H7 (cell line): ENCODE measurements around the gene C12orf56. TPM values are rescaled to one million over a fixed set of nuclear protein-coding genes. Genes with fewer than 3 reads are reported as not detected.

ENCODE experiments used
- DNase-seq: peaks from one replicate; pipeline ENCODE4 v3.0.0; 2012
- H3K27me3 ChIP-seq: 2 replicates; pipeline ENCODE4 v1.6.0; 2011; ENCODE audit warnings: mild to moderate bottlenecking, low read length; ENCODE audit not compliant: control insufficient read depth, insufficient read depth
- H3K36me3 ChIP-seq: replicated peaks from 2 replicates; pipeline ENCODE4 v1.5.1; 2011; ENCODE audit warnings: low read length; ENCODE audit not compliant: control insufficient read depth, insufficient read depth
- H3K4me3 ChIP-seq: 2 replicates; pipeline ENCODE4 v1.5.1; 2011; ENCODE audit warnings: low read depth, mild to moderate bottlenecking, control low read depth, low read length, moderate library complexity; ENCODE audit not compliant: insufficient read depth
- total RNA-seq: library from RNA; depleted of rRNA; stranded (reverse); fragments of >200 nt; shearing (Covaris generic); gene quantifications from 2 replicates; pipeline ENCODE4 v1.2.3, GENCODE V29; 2014

C12orf56 gene
- total RNA-seq, 1 experiment from 2014 or later: 1.4 TPM

DNA sequence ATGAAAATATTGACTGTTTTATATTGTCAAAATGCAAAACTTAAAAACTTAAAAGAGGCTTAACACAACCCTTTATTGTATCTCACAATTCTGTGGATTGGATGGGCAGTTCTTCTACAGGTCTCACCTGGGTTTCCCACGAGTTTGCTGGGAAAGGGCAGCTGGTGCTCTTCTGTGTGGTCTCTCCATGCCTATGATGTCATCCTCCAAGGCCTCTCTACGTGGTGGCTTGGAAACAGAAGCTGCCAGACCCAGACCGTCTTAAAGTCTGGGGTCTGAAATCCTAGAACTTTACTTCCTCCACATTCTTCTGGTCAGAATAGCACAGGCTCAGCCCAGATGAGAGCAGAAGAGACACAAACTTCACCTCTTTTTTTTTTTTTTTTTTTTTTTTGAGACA lies 132.0 kb downstream of the C12orf56 start:
- Histone ChIP-seq H3K27me3 (no peaks in the 10 kb centered on the region), H3K36me3 (no peaks in the 10 kb centered on the region), H3K4me3 (no peak overlapping the region)
- no peak for DNase-seq

DNA sequence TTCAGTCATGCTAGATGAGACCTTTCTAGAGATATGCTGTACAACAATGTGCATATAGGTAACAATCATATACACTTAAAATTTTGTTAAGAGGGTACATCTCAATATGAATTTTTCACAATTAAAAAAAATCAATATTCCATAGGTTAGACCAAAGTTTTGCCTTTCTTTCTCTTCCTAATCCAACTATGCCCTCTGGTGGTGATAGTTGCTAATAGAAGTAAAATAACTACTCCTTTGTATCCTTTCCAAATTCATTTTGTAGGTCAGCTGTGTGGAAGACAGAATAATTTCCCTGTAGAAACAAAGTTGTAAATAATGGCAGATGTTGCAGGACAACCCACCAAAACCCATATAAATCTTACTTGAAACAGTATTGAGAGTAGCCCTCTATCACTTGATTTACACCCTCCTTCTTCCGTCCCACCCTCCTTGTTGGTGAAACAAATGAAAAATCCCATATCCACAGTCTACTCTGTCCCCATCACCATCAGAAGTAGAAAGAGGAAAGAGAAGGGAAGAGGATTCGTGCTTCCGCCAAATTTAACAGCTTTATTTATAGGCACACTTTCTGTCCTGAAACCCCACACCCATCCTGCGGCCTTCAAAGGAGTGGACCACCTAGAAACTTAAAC lies 134.3 kb downstream of the C12orf56 start:
- peak; percentile 36 for DNase-seq
- H3K4me3 ChIP-seq: no peak overlapping the region

DNA sequence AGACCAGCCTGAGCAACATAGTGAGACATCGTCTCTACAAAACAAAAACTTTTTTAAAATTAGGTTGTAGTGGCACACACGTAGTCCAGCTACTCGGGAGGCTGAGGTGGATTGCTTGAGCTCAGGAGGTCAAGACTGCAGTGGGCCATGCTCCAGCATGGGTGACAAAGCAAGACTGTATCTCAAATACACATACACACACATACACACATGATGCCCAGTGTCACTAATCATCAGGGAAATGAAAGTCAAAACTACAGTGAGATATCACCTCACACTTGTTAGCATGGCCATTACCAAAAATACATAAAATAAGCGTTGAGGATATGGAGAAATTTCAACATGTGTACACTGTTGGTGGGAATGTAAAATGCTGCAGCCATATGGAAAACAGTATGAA lies 135.3 kb downstream of the C12orf56 start:
- Histone ChIP-seq H3K36me3 (no peaks in the 10 kb centered on the region), H3K4me3 (no peak overlapping the region), H3K27me3 (no peaks in the 10 kb centered on the region)
- no peak for DNase-seq

More for the DNA sequence above, 134.3 kb downstream of the C12orf56 start:
- no peaks in the 10 kb centered on the region for H3K36me3 ChIP-seq
- H3K27me3 ChIP-seq: no peaks in the 10 kb centered on the region

DNA sequence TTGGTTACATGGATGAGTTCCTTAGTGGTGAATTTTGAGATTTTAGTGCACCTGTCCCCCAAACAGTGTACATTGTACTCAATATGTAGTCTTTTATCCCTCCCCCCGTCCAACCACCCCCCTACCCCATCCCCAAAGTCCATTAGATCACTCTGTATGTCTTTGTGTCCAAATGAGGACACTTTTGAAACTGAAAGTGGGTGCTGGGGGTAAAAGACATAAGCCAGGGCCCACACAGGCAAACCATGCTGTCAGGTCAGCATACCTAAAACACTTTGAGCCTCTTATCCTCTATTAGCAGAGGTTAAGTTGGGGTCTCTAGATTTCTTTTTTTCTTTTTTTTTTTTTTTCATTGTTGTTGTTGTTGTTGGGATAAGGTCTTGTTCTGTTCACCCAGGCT lies 137.2 kb downstream of the C12orf56 start:
- no peaks in the 10 kb centered on the region for H3K27me3 ChIP-seq
- no peak overlapping the region for H3K4me3 ChIP-seq
- no peaks in the 10 kb centered on the region for H3K36me3 ChIP-seq
- no peak for DNase-seq

DNA sequence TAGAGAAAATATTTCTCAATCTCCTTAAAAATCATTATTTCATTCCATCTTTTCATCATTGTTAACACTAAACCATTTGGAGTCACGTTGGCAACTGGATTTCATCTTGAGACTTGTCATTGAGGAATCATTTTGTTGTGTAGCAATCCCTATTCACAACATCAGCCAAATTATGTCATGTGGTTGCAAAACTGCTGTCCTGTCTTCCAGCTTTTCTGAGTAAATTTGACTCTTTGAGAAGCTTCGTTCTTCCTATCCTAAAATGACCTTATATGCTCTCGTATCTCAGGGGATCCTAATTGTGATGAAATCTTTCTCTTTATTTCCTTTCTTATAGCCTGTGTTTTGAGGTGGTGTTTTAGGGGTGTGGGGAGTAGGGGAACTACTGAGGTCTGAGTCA lies 137.9 kb downstream of the C12orf56 start:
- H3K27me3 ChIP-seq: no peaks in the 10 kb centered on the region
- DNase-seq: no peak
- H3K36me3 ChIP-seq: no peaks in the 10 kb centered on the region
- H3K4me3 ChIP-seq: no peak overlapping the region

DNA sequence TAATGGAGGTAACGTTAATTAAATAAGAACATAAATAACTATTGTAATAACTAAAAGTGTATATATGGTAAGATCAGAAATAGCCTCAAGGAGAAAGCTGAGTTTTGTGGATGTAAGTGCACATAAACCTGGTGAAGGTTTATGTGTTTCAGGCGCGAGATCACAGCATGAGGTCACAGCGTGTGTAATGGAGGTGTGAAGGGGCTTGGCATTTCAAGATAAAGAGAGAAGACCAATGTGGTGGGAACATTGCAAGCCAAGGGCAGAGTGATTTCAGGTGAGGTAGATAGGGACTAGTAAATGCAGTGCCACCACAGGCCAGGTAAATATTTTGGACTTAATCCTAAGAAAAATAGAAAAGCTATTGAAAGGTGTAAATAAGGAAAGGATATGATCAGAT lies 146.7 kb downstream of the C12orf56 start:
- DNase-seq: no peak
- Histone ChIP-seq H3K4me3 (no peak overlapping the region), H3K27me3 (no peaks in the 10 kb centered on the region), H3K36me3 (no peaks in the 10 kb centered on the region)

DNA sequence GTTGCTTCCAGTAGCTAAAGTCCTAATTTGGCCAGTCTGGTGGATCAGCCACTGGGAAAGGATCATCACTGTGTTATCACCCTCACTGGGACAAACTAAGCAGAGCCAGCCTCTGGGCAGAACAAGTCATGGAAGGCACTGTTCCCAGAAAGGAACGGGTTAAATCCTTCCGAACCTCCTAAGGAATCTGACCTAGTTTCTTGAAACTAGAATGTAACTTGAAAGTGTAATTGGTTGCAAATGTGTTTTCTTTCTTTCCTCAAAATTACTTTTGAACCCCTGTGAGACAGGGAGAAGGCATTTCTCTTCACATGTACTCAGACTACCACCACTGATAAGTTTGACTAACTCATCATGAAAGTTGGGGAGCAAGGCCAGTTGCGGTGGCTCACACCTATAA lies 149.8 kb downstream of the C12orf56 start:
- no peaks in the 10 kb centered on the region for H3K27me3 ChIP-seq
- no peaks in the 10 kb centered on the region for H3K36me3 ChIP-seq
- no peak for DNase-seq
- no peak overlapping the region for H3K4me3 ChIP-seq

DNA sequence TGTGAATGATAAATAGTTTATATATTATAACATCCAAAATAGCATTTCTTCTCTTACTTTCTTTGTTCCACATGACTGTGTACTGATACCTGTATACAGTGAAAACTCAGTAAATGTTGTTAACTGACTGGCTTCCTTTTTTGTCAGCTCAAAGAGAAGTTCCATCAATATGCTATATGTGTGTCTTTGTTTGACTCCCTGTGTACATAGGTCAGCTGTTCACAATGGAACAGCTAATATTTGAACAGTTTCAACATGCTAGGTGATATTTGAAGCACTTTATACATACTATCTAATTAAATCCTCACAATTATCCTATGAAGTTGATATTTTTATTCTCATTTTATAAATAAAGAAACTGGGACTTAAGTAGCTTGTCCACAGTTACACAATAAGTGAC lies 153.2 kb downstream of the C12orf56 start:
- Histone ChIP-seq H3K27me3 (no peaks in the 10 kb centered on the region), H3K4me3 (no peak overlapping the region), H3K36me3 (no peaks in the 10 kb centered on the region)
- no peak for DNase-seq

DNA sequence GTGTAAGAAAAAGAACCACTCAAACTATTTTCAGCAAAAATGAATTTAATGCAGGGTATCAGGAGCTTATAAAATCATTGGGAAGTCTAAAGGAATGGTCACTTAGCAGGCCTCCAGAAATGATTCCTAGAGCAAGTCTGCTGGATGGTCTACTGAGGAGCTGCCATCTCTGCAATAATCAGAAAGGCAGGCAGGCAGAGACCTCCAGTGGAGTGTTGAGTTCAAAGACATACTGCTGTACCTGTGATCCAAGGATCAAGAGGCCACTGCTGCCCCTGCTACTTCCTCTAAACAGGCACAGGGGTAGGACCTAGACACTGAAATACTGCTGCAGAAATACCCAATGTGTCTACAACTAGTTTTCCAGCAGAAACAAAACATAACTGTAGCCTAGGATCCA lies 154.0 kb downstream of the C12orf56 start:
- Histone ChIP-seq H3K27me3 (no peaks in the 10 kb centered on the region), H3K36me3 (no peaks in the 10 kb centered on the region), H3K4me3 (no peak overlapping the region)
- no peak for DNase-seq

DNA sequence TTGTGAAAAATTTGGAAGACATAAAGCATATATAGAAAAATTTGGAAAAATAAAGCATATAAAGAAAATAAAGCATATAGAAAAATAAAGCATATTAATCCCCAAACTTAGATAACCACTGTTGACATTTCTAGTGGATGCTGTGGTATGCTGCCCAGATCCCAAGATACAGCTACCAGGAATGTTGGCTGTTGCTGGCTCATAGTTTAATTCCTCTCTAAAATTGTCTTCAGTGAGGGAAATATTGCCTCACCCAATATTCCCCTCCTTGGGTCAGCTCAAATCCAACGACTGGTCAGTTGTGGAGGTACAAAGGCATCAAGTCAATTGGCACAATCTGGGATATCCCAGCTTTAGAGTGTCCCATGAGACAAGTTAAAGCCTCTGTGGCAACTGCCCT lies 158.4 kb downstream of the C12orf56 start:
- Histone ChIP-seq H3K27me3 (no peaks in the 10 kb centered on the region), H3K36me3 (no peaks in the 10 kb centered on the region), H3K4me3 (no peak overlapping the region)
- DNase-seq: no peak

DNA sequence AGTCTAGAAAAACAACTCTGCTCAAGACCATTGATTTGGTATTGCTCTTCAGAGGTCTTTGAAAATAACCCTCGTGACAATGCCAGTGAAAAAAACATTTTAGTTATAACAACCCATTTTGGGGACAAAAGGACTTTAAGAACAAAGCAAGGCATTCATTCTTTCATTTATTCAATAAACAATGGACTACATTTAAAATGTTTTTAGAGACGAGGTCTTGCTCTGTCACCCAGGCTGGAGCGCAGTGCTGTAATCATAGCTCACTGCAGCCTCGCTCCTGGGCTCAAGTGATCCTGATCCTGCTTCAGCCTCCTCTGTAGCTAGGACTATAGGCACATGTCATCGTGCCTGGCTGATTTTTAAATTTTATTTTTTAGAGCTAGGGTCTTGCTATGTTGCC lies 160.8 kb downstream of the C12orf56 start:
- H3K36me3 ChIP-seq: no peaks in the 10 kb centered on the region
- H3K4me3 ChIP-seq: no peak overlapping the region
- no peak for DNase-seq
- H3K27me3 ChIP-seq: no peaks in the 10 kb centered on the region

DNA sequence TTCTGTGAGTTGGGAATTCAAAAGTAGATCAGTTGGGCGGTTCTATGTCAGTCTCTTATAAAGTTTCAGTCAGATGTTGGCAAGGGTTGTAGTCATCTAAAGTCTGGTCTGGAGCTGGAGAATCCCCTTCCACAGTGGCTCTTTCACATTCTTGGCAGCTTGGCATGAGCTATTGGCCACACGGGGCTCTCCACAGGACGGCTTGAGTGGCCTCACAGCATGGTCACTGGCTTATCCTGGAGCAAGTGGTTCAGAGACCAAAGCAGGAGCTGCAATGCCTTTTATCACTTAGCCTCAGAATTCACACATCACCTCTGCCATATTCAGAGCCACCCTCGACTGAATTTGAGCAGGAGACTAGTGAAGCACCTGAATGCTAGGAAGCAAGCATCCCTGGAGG lies 161.3 kb downstream of the C12orf56 start:
- no peaks in the 10 kb centered on the region for H3K36me3 ChIP-seq
- H3K27me3 ChIP-seq: no peaks in the 10 kb centered on the region
- DNase-seq: peak; percentile 10
- no peak overlapping the region for H3K4me3 ChIP-seq

DNA sequence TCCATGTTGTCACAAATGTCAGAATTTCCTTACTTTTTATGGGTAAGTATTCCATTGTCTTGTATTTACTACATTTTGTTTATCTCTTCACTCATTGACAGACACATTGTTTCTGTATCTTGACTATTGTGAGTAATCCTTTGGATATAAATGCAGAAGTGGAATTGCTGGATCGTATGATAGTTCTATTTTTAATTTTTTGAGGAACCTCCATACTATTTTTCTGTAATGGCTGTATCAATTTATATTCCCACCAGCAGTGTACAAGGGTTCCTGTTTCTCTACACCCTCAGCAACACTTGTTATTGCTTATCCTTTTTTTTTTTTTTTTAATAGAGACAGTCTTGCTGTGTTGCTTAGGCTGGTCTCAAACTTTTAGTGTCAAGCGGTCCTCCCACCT lies 164.9 kb downstream of the C12orf56 start:
- Histone ChIP-seq H3K4me3 (no peak overlapping the region), H3K27me3 (no peaks in the 10 kb centered on the region), H3K36me3 (no peaks in the 10 kb centered on the region)
- DNase-seq: no peak

DNA sequence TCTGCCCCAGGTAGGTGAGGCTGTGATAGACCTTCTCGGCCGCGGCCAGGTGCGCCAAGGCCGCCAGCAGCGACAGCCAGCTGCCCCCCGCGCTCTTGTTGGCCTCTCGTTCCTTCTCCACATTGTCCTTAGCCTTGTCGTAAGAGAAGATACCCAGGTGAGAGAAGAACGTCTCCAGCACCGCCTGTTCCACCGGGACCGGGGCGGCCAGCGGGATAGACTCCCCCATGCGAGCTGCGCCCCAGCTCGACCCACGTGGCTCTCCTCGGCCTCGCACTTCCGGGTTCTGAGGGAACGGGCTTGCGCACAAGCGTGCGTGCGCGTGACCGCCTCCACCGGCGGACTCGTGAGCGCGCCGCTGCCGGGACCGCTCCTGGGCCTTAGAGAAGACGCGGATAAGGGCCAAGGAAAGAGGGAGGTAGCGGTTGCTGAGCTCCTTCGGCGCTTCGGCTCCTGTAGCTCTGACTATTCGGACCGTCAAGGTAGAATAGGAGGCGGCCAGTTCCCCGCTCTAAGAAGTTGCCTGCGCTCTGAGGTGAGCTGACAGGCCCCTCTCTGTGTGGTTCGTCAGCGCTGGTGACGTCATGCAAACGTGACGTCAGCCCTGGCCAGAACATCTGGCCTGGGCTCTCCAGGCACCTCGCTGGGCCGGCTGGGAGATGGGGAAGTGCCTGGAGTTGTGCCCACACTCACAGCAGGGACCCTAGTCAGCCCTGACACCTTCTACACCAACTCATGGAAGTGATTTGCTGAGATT lies 168.4 kb downstream of the C12orf56 start, which contains the start of gene KICS2:
Gene KICS2 (minus strand): TSS at position 288 of the 757 bp plus-strand sequence. CDS start 59 bp downstream, at position 229.
- H3K27me3 ChIP-seq: no peaks in the 10 kb centered on the region
- H3K4me3 ChIP-seq: peak within 1 kb of the TSS; percentile 84
- DNase-seq: peak; percentile 93
- H3K36me3 ChIP-seq: no peaks in the 10 kb centered on the region

DNA sequence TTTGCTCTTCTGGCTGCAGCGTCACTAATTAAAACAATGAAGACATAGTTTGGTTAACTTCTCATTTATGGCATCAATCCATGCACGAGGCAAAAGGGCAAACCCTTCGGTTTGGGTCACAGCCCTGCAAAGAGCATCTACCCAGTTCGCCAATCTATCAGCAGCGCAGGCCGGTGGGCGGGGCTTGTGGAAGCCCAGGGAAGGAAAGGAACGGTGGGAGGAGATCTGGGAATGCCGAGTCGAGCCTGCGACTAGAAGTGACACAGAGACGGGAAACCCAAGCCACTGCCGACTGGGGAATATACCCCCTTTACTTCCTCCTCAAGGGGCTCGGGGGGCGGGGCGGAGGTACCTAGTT lies 168.9 kb downstream of the C12orf56 start:
- Histone ChIP-seq H3K27me3 (no peaks in the 10 kb centered on the region), H3K36me3 (no peaks in the 10 kb centered on the region), H3K4me3 (peak overlapping the region; percentile 84)
- DNase-seq: peak; percentile 75
